ENCODE data around the gene NEDD4. TPM values are rescaled to one million over a fixed set of nuclear protein-coding genes. Genes with fewer than 3 reads are reported as not detected.

Gene NEDD4
- total RNA-seq, 1 donor from 2014 or later: 24.1 TPM

GRCh38 chr15:55942332-55942731 is 51.1 kb downstream of the NEDD4 start:
- DNase-seq (ENCODE audit: extremely low spot score, unreplicated experiment): no peak
- Mint-ChIP-seq H3K27me3 (ENCODE audit: unreplicated experiment) (no peaks in the 10 kb centered on the region), H3K4me1 (ENCODE audit: unreplicated experiment) (no peaks in the 10 kb centered on the region), H3K4me3 (ENCODE audit: unreplicated experiment) (no peak overlapping the region), H3K36me3 (ENCODE audit: unreplicated experiment) (peaks cover 53% of the 10 kb centered on the region), H3K27ac (ENCODE audit: unreplicated experiment) (no peak overlapping the region), H3K9me3 (ENCODE audit: unreplicated experiment) (peaks cover 17% of the 10 kb centered on the region)
- no peak for TF ChIP-seq CTCF (IDR thresholded peaks at IDR 0.05)

DNA sequence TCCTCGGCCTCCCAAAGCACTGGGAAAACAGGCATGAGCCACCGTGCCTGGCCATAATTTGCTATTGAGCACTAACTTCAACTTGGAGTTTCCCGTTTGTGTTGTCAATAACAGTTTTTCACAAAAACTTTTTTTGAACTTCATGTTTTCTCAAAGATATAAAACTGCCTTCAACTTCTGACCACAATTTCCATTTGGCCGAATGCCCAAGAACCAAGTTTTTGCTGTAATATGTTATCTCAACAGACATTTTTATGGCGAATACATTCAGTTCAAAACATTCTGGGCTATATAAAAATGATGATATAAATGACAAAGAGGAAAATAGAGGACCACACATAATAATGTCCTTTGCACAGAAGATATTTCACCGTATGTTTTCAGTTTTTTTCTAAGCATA is 56.4 kb downstream of the NEDD4 start:
- no peak for TF ChIP-seq CTCF (IDR thresholded peaks at IDR 0.05)
- peaks cover 26% of the 10 kb centered on the region for H3K36me3 Mint-ChIP-seq (ENCODE audit: unreplicated experiment)
- peaks cover 8% of the 10 kb centered on the region for H3K9me3 Mint-ChIP-seq (ENCODE audit: unreplicated experiment)
- DNase-seq (ENCODE audit: extremely low spot score, unreplicated experiment): no peak
- H3K4me3 Mint-ChIP-seq (ENCODE audit: unreplicated experiment): no peak overlapping the region
- H3K27me3 Mint-ChIP-seq (ENCODE audit: unreplicated experiment): no peaks in the 10 kb centered on the region
- H3K27ac Mint-ChIP-seq (ENCODE audit: unreplicated experiment): no peak overlapping the region
- peaks cover 5% of the 10 kb centered on the region for H3K4me1 Mint-ChIP-seq (ENCODE audit: unreplicated experiment)

- TF ChIP-seq CTCF (IDR thresholded peaks at IDR 0.05): no peak
- H3K36me3 Mint-ChIP-seq (ENCODE audit: unreplicated experiment): peaks cover 4% of the 10 kb centered on the region
- no peaks in the 10 kb centered on the region for H3K9me3 Mint-ChIP-seq (ENCODE audit: unreplicated experiment)
- H3K27ac Mint-ChIP-seq (ENCODE audit: unreplicated experiment): no peak overlapping the region
- no peak overlapping the region for H3K4me3 Mint-ChIP-seq (ENCODE audit: unreplicated experiment)
- H3K4me1 Mint-ChIP-seq (ENCODE audit: unreplicated experiment): peaks cover 2% of the 10 kb centered on the region
- DNase-seq (ENCODE audit: extremely low spot score, unreplicated experiment): no peak
- no peaks in the 10 kb centered on the region for H3K27me3 Mint-ChIP-seq (ENCODE audit: unreplicated experiment)
Measured at GRCh38 chr15:55928955-55929354, 64.5 kb downstream of the NEDD4 start.

DNA sequence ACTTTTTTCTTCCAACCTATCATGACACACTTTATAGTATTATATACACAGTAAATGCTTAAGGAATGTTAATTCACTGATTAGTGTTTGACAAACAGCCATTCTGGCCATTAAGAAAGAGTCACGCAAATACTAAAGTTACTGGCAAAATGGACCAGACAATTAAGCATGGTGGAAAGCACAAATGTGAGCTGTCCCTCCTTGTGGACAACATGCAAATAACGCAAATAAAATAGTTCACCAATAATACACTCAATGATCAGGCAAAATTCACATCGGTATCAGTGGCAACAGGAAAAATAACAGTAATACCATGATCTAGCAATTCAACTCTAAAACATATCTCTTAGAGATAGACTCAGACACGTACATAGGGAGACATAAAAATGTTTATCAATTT is 71.7 kb downstream of the NEDD4 start:
- H3K4me1 Mint-ChIP-seq (ENCODE audit: unreplicated experiment): peaks cover 16% of the 10 kb centered on the region
- no peaks in the 10 kb centered on the region for H3K27me3 Mint-ChIP-seq (ENCODE audit: unreplicated experiment)

GRCh38 chr15:55917881-55918296 is 75.5 kb downstream of the NEDD4 start:
- no peak overlapping the region for H3K4me3 Mint-ChIP-seq (ENCODE audit: unreplicated experiment)
- DNase-seq (ENCODE audit: extremely low spot score, unreplicated experiment): no peak
- H3K4me1 Mint-ChIP-seq (ENCODE audit: unreplicated experiment): peaks cover 50% of the 10 kb centered on the region
- no peaks in the 10 kb centered on the region for H3K27me3 Mint-ChIP-seq (ENCODE audit: unreplicated experiment)
- H3K27ac Mint-ChIP-seq (ENCODE audit: unreplicated experiment): peak overlapping the region; percentile 73
- peak; percentile 78 for TF ChIP-seq CTCF (IDR thresholded peaks at IDR 0.05)
- no peaks in the 10 kb centered on the region for H3K9me3 Mint-ChIP-seq (ENCODE audit: unreplicated experiment)
- H3K36me3 Mint-ChIP-seq (ENCODE audit: unreplicated experiment): no peaks in the 10 kb centered on the region

More for the DNA sequence above, 71.7 kb downstream of the NEDD4 start:
- H3K36me3 Mint-ChIP-seq (ENCODE audit: unreplicated experiment): no peaks in the 10 kb centered on the region
- H3K4me3 Mint-ChIP-seq (ENCODE audit: unreplicated experiment): no peak overlapping the region
- no peak overlapping the region for H3K27ac Mint-ChIP-seq (ENCODE audit: unreplicated experiment)
- no peak for DNase-seq (ENCODE audit: extremely low spot score, unreplicated experiment)
- no peaks in the 10 kb centered on the region for H3K9me3 Mint-ChIP-seq (ENCODE audit: unreplicated experiment)
- no peak for TF ChIP-seq CTCF (IDR thresholded peaks at IDR 0.05)

Data from osteocyte (in vitro differentiated cells).